GM06990 (cell line): ENCODE results near the gene TM4SF4.

ENCODE experiments used
- DNase-seq: peaks from one replicate; pipeline ENCODE4 v3.0.0-alpha.2; 2011; ENCODE audit not compliant: insufficient read length; ENCODE audit errors: extremely low read depth
- H3K27me3 ChIP-seq: replicated peaks from 2 replicates; pipeline ENCODE4 v1.6.0; 2011; ENCODE audit warnings: low read length; ENCODE audit not compliant: control insufficient read depth, insufficient read depth
- H3K36me3 ChIP-seq: 2 replicates; pipeline ENCODE4 v1.5.1; 2011; ENCODE audit warnings: low read length; ENCODE audit not compliant: control insufficient read depth, insufficient read depth
- H3K4me3 ChIP-seq: replicated peaks from 2 replicates; pipeline ENCODE4 v1.5.1; 2011; ENCODE audit warnings: low read depth, mild to moderate bottlenecking, control low read depth, low read length
- TF ChIP-seq, protein P1 (sequence below): IDR thresholded peaks from 2 replicates; pipeline ENCODE4 v1.5.1; 2011; ENCODE audit warnings: low read length, control low read depth, mild to moderate bottlenecking, inconsistent platforms; ENCODE audit not compliant: insufficient read depth, poor library complexity, severe bottlenecking

Gene TM4SF4

DNA sequence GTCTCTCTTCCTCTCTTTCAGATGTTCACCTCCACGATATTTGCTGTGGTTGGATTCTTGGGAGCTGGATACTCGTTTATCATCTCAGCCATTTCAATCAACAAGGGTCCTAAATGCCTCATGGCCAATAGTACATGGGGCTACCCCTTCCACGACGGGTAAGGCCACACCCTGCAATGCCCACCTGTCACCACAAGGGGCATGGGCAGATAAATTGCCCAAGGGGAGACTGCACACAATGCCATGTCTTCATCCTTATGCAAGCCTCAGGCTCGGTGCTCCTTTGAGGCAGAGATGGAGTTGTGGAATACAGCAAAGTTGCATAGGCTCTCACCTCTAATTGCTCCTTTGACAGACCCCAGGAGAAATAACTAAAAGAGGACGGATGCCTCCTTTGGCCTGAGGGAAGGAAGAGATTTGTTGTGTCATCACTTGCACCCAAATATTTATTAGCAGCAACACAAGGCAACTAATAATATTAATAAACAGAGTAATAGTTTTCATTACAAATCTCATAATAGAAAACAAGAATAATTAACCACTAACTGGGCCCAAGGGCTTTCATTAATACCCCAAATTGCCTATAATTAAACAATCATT is 13.2 kb downstream of the TM4SF4 start:
- TF ChIP-seq, protein P1, sequence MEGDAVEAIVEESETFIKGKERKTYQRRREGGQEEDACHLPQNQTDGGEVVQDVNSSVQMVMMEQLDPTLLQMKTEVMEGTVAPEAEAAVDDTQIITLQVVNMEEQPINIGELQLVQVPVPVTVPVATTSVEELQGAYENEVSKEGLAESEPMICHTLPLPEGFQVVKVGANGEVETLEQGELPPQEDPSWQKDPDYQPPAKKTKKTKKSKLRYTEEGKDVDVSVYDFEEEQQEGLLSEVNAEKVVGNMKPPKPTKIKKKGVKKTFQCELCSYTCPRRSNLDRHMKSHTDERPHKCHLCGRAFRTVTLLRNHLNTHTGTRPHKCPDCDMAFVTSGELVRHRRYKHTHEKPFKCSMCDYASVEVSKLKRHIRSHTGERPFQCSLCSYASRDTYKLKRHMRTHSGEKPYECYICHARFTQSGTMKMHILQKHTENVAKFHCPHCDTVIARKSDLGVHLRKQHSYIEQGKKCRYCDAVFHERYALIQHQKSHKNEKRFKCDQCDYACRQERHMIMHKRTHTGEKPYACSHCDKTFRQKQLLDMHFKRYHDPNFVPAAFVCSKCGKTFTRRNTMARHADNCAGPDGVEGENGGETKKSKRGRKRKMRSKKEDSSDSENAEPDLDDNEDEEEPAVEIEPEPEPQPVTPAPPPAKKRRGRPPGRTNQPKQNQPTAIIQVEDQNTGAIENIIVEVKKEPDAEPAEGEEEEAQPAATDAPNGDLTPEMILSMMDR = peak; percentile 80
- H3K27me3 ChIP-seq = no peaks in the 10 kb centered on the region; the same call in 1 of the 2 replicates
- H3K36me3 ChIP-seq = no peaks in the 10 kb centered on the region
- H3K4me3 ChIP-seq = no peak overlapping the region
- no peak for DNase-seq

DNA sequence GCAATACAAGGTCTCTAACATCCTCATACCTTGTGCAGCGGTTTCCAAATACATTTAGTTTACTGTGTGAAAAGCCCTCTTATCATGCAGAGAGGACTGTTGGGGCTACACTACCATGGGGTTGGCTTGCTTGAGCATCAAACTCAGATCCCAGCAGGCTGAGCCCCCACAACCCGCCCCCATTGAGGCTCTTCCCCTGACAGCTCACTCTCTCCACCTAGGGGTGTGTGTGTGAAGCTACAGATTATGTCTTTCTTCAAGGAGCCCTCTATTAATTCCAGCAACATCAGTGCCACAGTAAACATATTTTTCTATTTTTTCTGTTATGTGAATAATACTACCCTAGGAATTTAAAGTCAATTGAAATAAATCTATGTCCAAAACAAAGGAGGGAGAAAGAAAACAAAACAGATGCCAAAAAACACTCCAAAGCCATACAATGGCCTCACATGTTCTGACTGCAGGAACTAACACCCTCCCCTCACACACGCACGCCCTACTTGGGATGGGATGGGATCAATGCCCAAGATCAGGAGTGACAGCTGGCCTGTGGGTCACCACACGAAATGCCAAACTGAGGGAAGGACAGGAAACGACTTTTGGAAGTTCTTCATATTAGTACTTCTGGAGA is 14.7 kb downstream of the TM4SF4 start:
- H3K4me3 ChIP-seq = no peak overlapping the region
- H3K27me3 ChIP-seq = no peaks in the 10 kb centered on the region; the same call in 1 of the 2 replicates
- DNase-seq = no peak
- H3K36me3 ChIP-seq = no peaks in the 10 kb centered on the region
- TF ChIP-seq, protein P1 = peak; percentile 77

DNA sequence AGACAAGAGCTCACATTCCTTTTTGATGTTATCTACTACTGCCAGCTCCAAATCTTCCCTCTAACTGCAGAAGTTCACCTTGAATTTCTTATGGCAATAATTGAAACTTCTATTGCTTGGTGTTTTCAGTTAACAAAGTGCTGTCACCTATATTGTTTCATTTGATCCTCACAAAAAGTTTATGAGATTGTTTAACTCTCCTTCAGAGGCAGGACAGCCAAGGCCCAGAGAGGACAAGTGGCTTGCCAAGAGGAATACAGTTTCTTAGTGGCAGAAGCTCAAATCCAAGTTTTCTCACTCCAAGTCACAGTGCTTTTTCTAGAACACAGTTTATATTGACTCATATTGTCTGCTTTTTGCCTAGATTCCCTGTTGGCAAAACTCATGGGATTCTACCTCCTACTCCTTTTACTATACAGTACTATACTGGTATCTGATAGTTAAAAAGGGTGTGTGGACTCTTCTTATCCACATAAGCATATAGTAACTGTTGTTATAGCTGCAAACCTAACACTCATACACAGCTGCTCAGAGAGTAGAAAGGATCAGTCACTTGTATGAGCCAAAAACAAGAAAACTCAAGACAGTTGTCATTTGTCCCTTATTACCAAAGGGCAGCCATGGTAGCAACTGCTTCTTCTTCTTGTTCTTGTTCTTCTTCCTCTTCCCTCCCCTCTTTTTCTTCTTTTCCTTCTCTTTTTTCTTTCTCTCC is 15.9 kb downstream of the TM4SF4 start:
- H3K4me3 ChIP-seq = no peak overlapping the region
- TF ChIP-seq, protein P1 = no peak
- no peaks in the 10 kb centered on the region for H3K36me3 ChIP-seq
- no peaks in the 10 kb centered on the region; the same call in 1 of the 2 replicates for H3K27me3 ChIP-seq
- DNase-seq = no peak

DNA sequence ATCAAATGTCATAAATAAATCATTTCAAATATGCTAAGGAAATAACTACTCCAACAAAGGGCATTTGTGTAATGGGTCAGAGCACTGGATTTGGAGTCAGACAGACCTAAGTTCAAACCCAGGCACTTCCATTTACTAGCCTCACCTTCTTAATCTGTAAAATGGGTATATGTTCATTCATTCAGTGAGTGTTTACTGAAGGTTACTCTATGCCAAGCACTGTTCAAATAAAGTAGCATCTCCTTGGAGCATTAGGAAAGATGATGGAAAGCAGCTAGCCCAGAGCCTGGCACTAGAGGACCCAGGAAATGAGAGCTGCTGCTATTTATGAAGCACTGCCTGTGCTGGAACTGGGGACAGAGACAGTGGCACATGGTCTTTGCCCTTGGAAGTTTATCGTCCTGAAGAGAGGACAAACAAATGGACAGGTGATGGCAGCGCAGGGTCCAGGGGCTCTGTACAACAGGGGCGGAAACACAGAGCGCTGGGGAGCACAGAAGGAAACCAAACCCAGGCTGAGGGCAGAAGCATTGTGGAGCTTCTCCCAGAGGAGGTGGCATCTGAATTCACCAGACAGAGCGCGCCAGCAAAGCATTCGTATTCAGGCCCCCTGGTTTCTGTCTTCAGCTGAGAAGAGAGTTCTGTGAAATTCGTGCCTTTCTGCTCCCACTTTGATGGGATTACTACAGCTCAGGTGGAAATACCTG is 19.0 kb downstream of the TM4SF4 start:
- Histone ChIP-seq H3K4me3 (no peak overlapping the region), H3K36me3 (no peaks in the 10 kb centered on the region), H3K27me3 (no peaks in the 10 kb centered on the region)
- no peak for DNase-seq
- TF ChIP-seq, protein P1 = no peak

DNA sequence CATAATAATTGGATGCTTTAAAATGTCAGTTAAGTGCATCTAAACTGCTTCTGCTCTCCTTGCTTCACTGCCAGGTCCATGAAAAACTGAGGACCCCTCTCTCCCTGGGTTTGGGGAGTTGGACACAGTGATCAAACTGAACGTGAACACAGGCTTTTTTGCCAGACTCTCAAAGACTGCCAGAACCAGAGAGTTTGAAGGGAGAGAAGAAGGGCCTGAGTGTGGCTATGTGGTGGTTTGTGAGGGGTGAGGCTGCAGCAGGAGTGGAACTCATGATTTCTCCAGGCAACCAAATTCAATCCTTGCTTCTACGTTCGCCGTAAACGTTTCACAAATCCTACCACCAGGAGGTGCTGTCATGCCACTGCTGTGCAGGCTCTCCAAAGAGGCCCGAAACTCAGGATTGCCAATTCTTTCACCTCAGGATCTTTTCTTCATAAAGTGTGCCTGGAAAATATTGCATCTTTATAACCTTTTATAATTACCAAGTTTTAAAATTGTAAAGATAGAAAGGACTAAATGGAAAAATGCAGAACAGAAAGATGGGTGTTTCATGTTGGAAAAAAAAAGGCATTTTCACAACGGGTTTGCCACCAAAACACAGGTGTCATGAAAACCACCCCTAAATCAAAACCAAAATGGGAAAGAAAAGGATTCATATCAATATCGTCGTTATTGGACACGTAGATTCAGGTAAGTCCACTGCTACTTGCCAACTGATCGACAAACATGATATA is 19.7 kb downstream of the TM4SF4 start:
- DNase-seq = no peak
- Histone ChIP-seq H3K27me3 (no peaks in the 10 kb centered on the region), H3K36me3 (no peaks in the 10 kb centered on the region), H3K4me3 (no peak overlapping the region)
- TF ChIP-seq, protein P1 = peak; percentile 81
